ENCODE results near the gene FOSL2.
A peak's percentile ranks its signal among the peaks of the same experiment; 100 is the strongest.

Gene FOSL2

DNA sequence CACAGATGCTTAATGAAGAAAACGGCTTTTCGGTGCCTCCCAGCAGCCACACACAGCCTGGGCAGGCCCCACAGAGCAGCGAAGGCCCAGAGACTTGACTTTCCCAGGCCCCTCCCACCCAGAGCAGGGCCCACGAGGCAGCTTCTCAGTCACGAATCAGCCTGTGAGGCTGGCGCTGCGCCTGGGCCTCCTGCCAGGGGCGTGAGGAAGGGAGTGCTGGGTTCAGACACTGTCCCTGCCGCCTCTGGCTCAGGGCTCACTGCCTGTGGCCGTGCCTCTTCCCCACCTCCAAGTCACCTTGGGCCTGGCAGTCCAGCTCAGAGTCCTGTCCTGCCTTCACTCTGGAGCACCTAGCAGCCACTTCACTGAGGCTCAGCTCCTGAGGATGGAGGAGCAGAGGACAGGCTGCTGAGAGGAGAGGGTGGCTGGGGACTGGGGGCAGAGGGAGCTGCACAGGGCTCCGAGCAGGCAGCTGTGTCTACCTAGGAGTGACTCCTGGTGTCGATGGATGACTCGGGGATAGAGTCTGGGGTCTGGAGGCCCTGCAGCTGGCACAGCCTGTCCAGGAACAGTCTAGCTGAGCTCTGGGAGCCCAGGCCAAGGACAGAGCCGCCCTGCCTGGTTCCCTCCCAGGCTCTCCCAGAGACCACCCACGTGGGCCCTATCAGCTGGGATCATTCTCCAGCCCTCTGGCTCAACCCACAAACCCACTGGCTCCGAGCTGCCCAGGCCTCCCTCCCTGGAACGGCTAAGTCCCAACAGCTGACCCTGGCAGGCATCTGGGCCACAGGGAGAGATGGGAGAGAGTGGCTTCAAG, 36.4 kb upstream of the FOSL2 start:
- no peak overlapping the region for H3K4me3 ChIP-seq (ENCODE audit: low read depth, low read length)
- peak; percentile 49 for DNase-seq (ENCODE audit: low read depth)
- TF ChIP-seq, protein P1, sequence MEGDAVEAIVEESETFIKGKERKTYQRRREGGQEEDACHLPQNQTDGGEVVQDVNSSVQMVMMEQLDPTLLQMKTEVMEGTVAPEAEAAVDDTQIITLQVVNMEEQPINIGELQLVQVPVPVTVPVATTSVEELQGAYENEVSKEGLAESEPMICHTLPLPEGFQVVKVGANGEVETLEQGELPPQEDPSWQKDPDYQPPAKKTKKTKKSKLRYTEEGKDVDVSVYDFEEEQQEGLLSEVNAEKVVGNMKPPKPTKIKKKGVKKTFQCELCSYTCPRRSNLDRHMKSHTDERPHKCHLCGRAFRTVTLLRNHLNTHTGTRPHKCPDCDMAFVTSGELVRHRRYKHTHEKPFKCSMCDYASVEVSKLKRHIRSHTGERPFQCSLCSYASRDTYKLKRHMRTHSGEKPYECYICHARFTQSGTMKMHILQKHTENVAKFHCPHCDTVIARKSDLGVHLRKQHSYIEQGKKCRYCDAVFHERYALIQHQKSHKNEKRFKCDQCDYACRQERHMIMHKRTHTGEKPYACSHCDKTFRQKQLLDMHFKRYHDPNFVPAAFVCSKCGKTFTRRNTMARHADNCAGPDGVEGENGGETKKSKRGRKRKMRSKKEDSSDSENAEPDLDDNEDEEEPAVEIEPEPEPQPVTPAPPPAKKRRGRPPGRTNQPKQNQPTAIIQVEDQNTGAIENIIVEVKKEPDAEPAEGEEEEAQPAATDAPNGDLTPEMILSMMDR (IDR thresholded peaks at IDR 0.05; ENCODE audit: low read depth, low read length, missing control alignments) = no peak
- in situ Hi-C loops (cut with HindIII; ENCODE audit: low sequenced_read_pairs) = no loop called here

DNA sequence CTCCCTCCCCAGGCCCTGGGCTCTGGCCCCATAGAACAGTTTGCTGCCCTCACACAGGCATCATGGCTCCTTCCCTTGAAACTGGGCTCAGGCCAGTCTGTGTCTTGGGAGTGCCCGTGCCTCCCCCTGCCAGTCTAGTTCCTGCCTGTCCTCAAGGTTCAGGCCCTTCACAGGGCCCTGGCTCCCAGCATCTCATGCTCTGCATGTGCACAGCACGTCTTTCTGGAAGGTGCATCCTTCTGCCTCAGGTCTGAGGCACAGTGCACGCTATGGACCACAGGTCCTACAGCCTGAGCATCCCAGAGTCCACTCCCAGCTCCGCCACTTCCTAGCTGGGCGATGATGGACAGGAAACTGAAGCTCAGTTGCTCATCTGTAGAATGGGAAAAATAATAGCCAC, 35.6 kb upstream of the FOSL2 start:
- DNase-seq (ENCODE audit: low read depth) = no peak
- H3K4me3 ChIP-seq (ENCODE audit: low read depth, low read length) = no peak overlapping the region
- TF ChIP-seq, protein P1 (IDR thresholded peaks at IDR 0.05; ENCODE audit: low read depth, low read length, missing control alignments) = no peak
- in situ Hi-C loops (cut with HindIII; ENCODE audit: low sequenced_read_pairs) = no loop called here

DNA sequence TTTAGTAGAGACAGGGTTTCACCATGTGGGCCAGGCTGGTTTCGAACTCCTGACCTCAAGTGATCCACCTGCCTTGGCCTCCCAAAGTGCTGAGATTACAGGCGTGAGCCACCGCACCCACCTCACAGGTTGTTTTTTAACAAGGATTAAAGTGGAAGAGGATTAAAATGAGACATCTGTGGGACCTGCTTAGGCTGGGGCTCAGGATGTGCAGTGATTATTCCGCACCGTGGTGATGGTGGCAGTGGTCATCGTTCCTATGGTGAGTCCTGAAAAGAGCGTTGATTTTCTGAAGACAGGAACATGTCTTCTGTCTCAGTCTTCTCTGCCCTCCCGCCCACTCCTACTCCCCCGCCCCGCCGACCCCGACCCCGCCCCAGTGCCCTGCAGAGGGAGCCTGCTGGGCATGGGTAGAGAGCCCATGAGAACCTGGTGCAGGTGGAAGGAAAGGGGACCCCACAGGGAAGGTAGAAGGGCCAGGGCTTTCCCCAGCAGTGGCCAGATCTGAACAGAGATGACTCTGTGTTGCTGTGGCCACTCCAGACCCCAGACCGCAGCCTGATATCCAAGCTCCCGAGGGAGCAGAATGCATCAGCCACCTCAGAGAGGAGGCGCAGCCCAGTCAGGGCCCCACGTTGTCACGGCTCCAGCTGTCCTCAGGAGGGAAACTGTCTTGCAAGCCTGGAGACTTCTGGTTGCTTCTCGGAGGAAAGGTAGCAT, 34.5 kb upstream of the FOSL2 start:
- DNase-seq (ENCODE audit: low read depth) = no peak
- in situ Hi-C loops (cut with HindIII; ENCODE audit: low sequenced_read_pairs) = no loop called here
- TF ChIP-seq, protein P1 (IDR thresholded peaks at IDR 0.05; ENCODE audit: low read depth, low read length, missing control alignments) = no peak
- H3K4me3 ChIP-seq (ENCODE audit: low read depth, low read length) = no peak overlapping the region

DNA sequence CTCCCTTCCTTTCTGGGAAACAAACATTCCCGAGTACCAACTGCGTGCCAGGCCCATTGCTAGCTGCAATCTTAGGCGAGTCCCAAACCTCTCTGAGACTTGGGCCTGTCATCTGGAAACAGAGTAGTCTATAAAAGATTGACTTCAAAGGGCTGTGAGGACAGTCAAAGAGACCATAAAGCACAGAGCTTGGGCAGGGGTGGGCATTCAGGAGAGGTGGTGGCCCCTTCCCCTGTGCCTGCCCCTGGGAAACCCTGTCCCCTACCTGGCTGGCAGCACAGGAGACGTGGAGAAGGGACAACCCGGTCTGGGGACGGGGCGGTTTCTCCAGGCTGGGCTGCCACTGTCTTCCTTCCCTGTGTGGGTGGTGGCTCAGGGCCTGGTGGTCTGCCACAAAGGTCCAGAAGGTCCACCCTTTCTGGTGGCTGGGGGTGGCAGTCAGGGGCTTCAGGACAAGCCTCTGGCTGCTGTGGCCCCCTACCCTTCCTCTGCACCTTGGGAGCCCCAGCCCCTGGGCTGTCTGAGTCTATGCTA, 33.9 kb upstream of the FOSL2 start:
- in situ Hi-C loops (cut with HindIII; ENCODE audit: low sequenced_read_pairs) = no loop called here
- no peak overlapping the region for H3K4me3 ChIP-seq (ENCODE audit: low read depth, low read length)
- TF ChIP-seq, protein P1 (IDR thresholded peaks at IDR 0.05; ENCODE audit: low read depth, low read length, missing control alignments) = no peak
- no peak for DNase-seq (ENCODE audit: low read depth)

DNA sequence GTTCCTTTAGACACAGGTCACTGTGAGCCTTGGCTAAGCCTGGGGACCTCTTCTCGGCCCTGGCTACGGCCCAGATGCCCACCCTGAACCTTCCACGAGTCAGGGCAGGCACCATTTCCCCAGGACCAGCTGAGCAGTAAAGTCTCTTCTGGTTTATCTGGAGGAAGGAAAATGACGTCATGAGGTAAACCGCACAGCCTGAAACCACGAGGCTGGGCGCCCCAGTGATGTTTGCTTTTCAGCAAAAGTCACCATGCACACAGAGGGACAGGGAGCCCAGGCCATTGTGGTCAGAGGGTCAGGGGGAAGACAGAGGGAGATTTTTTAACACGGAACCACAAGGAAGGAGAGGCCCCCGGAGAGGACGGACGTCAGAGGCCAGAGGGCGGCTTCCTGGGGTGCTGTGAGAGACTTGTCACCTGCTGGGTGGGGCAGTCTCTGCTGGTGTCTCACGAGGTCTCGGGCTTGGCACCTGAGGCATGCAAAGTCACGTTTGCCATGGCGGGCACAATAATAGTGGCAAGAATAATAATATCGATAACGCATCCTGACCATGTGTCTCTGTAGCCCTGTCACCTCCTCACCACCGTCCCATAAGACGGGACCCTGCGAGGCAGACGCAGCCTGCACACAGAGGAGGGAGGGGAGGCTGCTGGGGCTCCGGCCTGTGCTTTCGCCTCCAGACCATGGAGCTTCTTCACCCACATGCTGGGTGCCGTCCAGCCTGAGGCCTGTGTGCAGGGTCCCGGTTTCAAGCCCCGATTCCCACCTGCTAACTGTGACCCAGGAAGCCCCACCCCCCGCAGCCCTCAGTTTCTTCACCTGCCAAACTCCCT, 33.2 kb upstream of the FOSL2 start:
- TF ChIP-seq, protein P1 (IDR thresholded peaks at IDR 0.05; ENCODE audit: low read depth, low read length, missing control alignments) = no peak
- no peak overlapping the region for H3K4me3 ChIP-seq (ENCODE audit: low read depth, low read length)
- in situ Hi-C loops (cut with HindIII; ENCODE audit: low sequenced_read_pairs) = no loop called here
- peak; percentile 70 for DNase-seq (ENCODE audit: low read depth)
